ENCODE data around the gene IFNGR1. TPM values are rescaled to one million over a fixed set of nuclear protein-coding genes. Genes with fewer than 3 reads are reported as not detected.
A peak's percentile ranks its signal among the peaks of the same experiment; 100 is the strongest.

IFNGR1 gene
- total and polyA plus RNA-seq, 2 of the 13 experiments (the other 11 are each of a cell fraction or from before 2014, with no cell fraction given) = 82.8 to 87.8 TPM

DNA sequence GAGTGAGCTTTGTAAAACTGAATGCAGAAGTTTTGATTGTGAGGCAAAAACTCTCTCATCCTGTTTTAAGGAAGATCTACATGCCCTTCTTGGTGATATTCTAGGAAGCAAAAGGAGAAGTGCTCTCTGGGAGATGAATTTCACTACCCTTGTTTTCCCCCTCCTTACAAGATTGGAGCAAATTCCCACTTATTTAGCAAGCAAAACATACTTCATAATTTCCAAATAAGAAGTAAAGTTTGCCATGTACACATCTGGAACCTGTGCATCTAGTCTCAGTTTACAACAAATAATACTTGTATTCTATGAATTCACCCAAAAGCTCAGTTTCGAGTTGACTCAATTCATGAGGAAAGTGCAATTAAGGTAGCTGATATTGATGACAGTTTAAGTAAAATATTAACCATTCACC lies 27.6 kb upstream of the IFNGR1 start:
- CTCF ChIA-PET (ENCODE audit: low intra/inter-chr PET ratio, low total read pairs) = no interaction called here

DNA sequence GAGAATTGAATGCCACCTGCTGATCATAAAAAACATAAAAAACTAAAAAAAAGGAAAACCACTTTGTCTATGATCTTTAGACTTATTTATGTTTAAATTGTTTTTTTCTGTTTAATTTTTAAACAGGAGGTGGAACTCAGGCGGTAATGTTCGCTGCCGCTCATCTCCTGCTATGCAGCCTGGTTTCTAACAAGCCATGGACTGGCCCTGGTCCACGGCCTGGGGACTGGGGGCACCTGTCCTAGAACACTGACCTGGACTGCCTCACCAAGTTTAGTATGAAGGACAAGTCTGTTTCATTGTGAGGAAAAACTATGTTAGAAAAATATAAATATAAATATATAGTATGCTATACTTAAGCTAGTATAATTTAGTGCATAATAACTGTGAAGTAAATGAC lies 27.0 kb upstream of the IFNGR1 start:
- intact Hi-C loops (cut with micrococcal nuclease; ENCODE audit: unreplicated experiment) (loop anchor here (10.0 kb wide), 1 partner anchor 109 kb away; no protein-coding TSS in a partner anchor), in situ Hi-C loops (cut with HindIII; ENCODE audit: extremely low pct_ligation_motif_present, low pct_unique_long_range_greater_than_20kb) (no loop called here)
- Histone ChIP-seq H2AFZ (ENCODE audit: low read length) (no peak overlapping the region), H3K79me2 (ENCODE audit: insufficient read depth, low read length) (no peaks in the 10 kb centered on the region), H3K4me1 (ENCODE audit: insufficient read depth, low read length) (peaks cover 55% of the 10 kb centered on the region), H3K4me2 (ENCODE audit: low read depth, low read length) (no peak overlapping the region), H3K27ac (ENCODE audit: extremely low read length, insufficient read depth, low read length) (no peak overlapping the region), H3K36me3 (replicated peaks in 1 of 2; ENCODE audit: control insufficient read depth in 1 of 2, insufficient read depth in 2 of 2, low read length in 2 of 2) (no peaks in the 10 kb centered on the region), H3K4me3 (replicated peaks in 1 of 3; ENCODE audit: insufficient read depth in 1 of 3, low read depth in 2 of 3, low read length in 3 of 3) (no peak overlapping the region), H3K27me3 (ENCODE audit: control insufficient read depth in 1 of 2, insufficient read depth in 2 of 2, low read length in 2 of 2) (no peaks in the 10 kb centered on the region), H3K9ac (ENCODE audit: insufficient read depth, low read depth, low read length) (no peak overlapping the region), H3K9me3 (ENCODE audit: low read length) (no peaks in the 10 kb centered on the region), H4K20me1 (ENCODE audit: insufficient read depth, low read length) (no peaks in the 10 kb centered on the region)
- DNase-seq (ENCODE audit: low spot score) (no peak), FAIRE-seq (no peak), ATAC-seq (no peak)
- POLR2A ChIA-PET = no interaction called here
- no TSS peak for BruUV-seq (replicated peaks)
- CTCF ChIA-PET (ENCODE audit: low intra/inter-chr PET ratio, low total read pairs) = no interaction called here
- WGBS (ENCODE audit: low lambda C conversion rate) = 24% methylated on average over 4 of the region's 4 CpGs
- TF ChIP-seq ZMYM2 (CRISPR knock-in tag; IDR thresholded peaks at IDR 0.05) = no peak
- TF ChIP-seq ZNF75D (CRISPR knock-in tag; IDR thresholded peaks at IDR 0.05; ENCODE audit: borderline replicate concordance) = no peak
- TF ChIP-seq U2AF1 (optimal IDR thresholded peaks at IDR 0.05; ENCODE audit: low read depth, low read length) = no peak
- TF ChIP-seq ATF1 (CRISPR knock-in tag; IDR thresholded peaks at IDR 0.05) = no peak
- TF ChIP-seq SRY (CRISPR knock-in tag; IDR thresholded peaks at IDR 0.05) = no peak
- TF ChIP-seq TEAD3 (CRISPR knock-in tag; optimal IDR thresholded peaks at IDR 0.05; ENCODE audit: borderline replicate concordance) = peak; percentile 39
- TF ChIP-seq ZNF230 (CRISPR knock-in tag; IDR thresholded peaks at IDR 0.05) = no peak
- TF ChIP-seq, protein P1, sequence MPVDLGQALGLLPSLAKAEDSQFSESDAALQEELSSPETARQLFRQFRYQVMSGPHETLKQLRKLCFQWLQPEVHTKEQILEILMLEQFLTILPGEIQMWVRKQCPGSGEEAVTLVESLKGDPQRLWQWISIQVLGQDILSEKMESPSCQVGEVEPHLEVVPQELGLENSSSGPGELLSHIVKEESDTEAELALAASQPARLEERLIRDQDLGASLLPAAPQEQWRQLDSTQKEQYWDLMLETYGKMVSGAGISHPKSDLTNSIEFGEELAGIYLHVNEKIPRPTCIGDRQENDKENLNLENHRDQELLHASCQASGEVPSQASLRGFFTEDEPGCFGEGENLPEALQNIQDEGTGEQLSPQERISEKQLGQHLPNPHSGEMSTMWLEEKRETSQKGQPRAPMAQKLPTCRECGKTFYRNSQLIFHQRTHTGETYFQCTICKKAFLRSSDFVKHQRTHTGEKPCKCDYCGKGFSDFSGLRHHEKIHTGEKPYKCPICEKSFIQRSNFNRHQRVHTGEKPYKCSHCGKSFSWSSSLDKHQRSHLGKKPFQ (CRISPR knock-in tag; IDR thresholded peaks at IDR 0.05; ENCODE audit: insufficient replicate concordance) = no peak

More for the DNA sequence above, 27.6 kb upstream of the IFNGR1 start:
- DNase-seq (ENCODE audit: low spot score) (no peak), FAIRE-seq (no peak), ATAC-seq (no peak)
- H3K27ac ChIP-seq (ENCODE audit: extremely low read length, insufficient read depth, low read length) = no peak overlapping the region
- POLR2A ChIA-PET = no interaction called here
- no peaks in the 10 kb centered on the region for H3K79me2 ChIP-seq (ENCODE audit: insufficient read depth, low read length)
- H3K36me3 ChIP-seq (replicated peaks in 1 of 2; ENCODE audit: control insufficient read depth in 1 of 2, insufficient read depth in 2 of 2, low read length in 2 of 2) = no peaks in the 10 kb centered on the region
- no peaks in the 10 kb centered on the region for H3K9me3 ChIP-seq (ENCODE audit: low read length)
- no peaks in the 10 kb centered on the region for H3K27me3 ChIP-seq (ENCODE audit: control insufficient read depth in 1 of 2, insufficient read depth in 2 of 2, low read length in 2 of 2)
- intact Hi-C loops (cut with micrococcal nuclease; ENCODE audit: unreplicated experiment) (loop anchor here (10.0 kb wide), 1 partner anchor 108 kb away; no protein-coding TSS in a partner anchor), in situ Hi-C loops (cut with HindIII; ENCODE audit: extremely low pct_ligation_motif_present, low pct_unique_long_range_greater_than_20kb) (no loop called here)
- TF ChIP-seq, protein P2, sequence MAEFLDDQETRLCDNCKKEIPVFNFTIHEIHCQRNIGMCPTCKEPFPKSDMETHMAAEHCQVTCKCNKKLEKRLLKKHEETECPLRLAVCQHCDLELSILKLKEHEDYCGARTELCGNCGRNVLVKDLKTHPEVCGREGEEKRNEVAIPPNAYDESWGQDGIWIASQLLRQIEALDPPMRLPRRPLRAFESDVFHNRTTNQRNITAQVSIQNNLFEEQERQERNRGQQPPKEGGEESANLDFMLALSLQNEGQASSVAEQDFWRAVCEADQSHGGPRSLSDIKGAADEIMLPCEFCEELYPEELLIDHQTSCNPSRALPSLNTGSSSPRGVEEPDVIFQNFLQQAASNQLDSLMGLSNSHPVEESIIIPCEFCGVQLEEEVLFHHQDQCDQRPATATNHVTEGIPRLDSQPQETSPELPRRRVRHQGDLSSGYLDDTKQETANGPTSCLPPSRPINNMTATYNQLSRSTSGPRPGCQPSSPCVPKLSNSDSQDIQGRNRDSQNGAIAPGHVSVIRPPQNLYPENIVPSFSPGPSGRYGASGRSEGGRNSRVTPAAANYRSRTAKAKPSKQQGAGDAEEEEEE (CRISPR knock-in tag; IDR thresholded peaks at IDR 0.05; ENCODE audit: borderline replicate concordance) = no peak
- TF ChIP-seq CCDC6 (CRISPR knock-in tag; IDR thresholded peaks at IDR 0.05) (no peak), SKI (IDR thresholded peaks at IDR 0.05; ENCODE audit: partially characterized antibody) (no peak), GATAD2A (CRISPR knock-in tag; IDR thresholded peaks at IDR 0.05) (no peak), DPF2 (CRISPR knock-in tag; IDR thresholded peaks at IDR 0.05; ENCODE audit: borderline replicate concordance, low read depth) (no peak), ZNF326 (CRISPR knock-in tag; IDR thresholded peaks at IDR 0.05; ENCODE audit: borderline replicate concordance) (no peak)
- TF ChIP-seq, protein P3, sequence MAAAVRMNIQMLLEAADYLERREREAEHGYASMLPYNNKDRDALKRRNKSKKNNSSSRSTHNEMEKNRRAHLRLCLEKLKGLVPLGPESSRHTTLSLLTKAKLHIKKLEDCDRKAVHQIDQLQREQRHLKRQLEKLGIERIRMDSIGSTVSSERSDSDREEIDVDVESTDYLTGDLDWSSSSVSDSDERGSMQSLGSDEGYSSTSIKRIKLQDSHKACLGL (CRISPR knock-in tag; IDR thresholded peaks at IDR 0.05) = no peak
- no peak overlapping the region for H2AFZ ChIP-seq (ENCODE audit: low read length)
- peaks cover 49% of the 10 kb centered on the region for H3K4me1 ChIP-seq (ENCODE audit: insufficient read depth, low read length)
- BruUV-seq (replicated peaks) = no TSS peak
- 85% methylated on average over 1 of the region's 1 CpG for WGBS (ENCODE audit: low lambda C conversion rate)
- H4K20me1 ChIP-seq (ENCODE audit: insufficient read depth, low read length) = no peaks in the 10 kb centered on the region
- H3K4me3 ChIP-seq (replicated peaks in 1 of 3; ENCODE audit: insufficient read depth in 1 of 3, low read depth in 2 of 3, low read length in 3 of 3) = no peak overlapping the region
- no peak overlapping the region for H3K4me2 ChIP-seq (ENCODE audit: low read depth, low read length)
- no peak overlapping the region for H3K9ac ChIP-seq (ENCODE audit: insufficient read depth, low read depth, low read length)

Measured in HepG2 (cell line).